Liver (tissue), 3 donors: ENCODE measurements around the gene SLC27A3.

Source experiments
- CTCF ChIP-seq: fragments of 150-350 bp; IDR thresholded peaks from 2 replicates; pipeline ENCODE4 v1.5.1; 2017; ENCODE audit warnings: improper control_type of control experiment, low read depth, low read length; ENCODE audit not compliant: missing input control
- GABPA ChIP-seq, 2 donors: IDR thresholded peaks in 1 of 2; conservative IDR thresholded peaks in 1 of 2; 2 replicates each; pipeline ENCODE4 v1.6.1; 2016; ENCODE audit warnings: antibody characterized with exemption in 2 of 2, mild to moderate bottlenecking in 1 of 2, moderate library complexity in 1 of 2
- MAX ChIP-seq: IDR thresholded peaks from 2 replicates; pipeline ENCODE4 v1.6.1; 2016; ENCODE audit warnings: antibody characterized with exemption
- YY1 ChIP-seq: IDR thresholded peaks from 2 replicates; pipeline ENCODE4 v1.6.1; 2016; ENCODE audit warnings: antibody characterized with exemption, mild to moderate bottlenecking
- donor health status: healthy.
- donor health status: healthy.

DNA sequence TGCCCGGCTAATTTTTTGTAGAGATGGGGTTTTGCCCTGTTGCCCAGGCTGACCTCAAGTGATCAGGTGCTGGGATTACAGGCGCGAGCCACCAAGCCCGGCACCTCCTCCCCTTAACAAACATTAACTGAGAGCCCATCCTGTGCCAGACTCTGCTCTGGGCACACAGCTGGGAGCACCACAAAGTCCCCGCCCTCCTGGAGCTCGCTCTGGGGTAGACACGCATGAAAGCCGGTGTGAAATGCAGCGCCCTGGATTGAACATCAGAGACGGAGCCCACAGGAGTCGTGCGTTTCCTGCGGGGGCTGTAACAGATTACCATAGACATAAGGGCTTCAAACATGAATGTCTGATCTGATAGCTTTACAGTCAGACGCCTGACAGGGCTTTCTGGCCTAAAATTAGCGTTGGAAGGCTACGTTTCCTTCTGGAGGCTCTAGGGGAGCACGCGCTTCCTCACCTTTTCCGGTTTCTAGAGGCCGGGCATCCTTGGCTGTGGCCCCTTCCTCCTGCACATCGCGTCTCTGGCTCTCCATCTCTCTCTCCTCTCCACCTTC is 14.3 kb downstream of the SLC27A3 start:
- TF ChIP-seq CTCF (no peak), MAX (peak; percentile 58), YY1 (peak; percentile 62), GABPA (IDR thresholded peaks at IDR 0.05 in 1 of 2, conservative IDR thresholded peaks at IDR 0.05 in 1 of 2) (peak in 1 of 2 donors; percentile 23)
